IMR-90 (cell line): ENCODE measurements around the gene CHD3. TPM values are rescaled to one million over a fixed set of nuclear protein-coding genes. Genes with fewer than 3 reads are reported as not detected.

ENCODE experiments used
- ATAC-seq: fragments of 200-7000 bp; cut with Tn5 transposase; 2 replicates; pipeline ENCODE4 v1.9.1; 2020; ENCODE audit warnings: low read depth, mild to moderate bottlenecking, moderate library complexity
- BruUV-seq: library from RNA; stranded (reverse); fragments of 400-500 nt; replicated peaks from 2 replicates; lab custom pipeline; 2021; lab: Mats Ljungman, UMichigan
- CTCF ChIA-PET: fragments of 300-600 bp; formaldehyde crosslinking; extraction: SDS; loops from one replicate; lab custom pipeline; 2021; ENCODE audit warnings: antibody characterized with exemption; lab: Yijun Ruan, JAX
- POLR2A ChIA-PET: fragments of 300-600 bp; sonication (Branson Sonifier 250); formaldehyde crosslinking; loops from one replicate; lab custom pipeline; 2022; ENCODE audit warnings: antibody characterized with exemption; ENCODE audit not compliant: unreplicated experiment; lab: Charles Lee
- DNase-seq: peaks from one replicate; pipeline ENCODE4 v3.0.0; 2013
- H2AFZ ChIP-seq: replicated peaks from 2 replicates; pipeline ENCODE3; 2013; ENCODE audit warnings: low read length, mild to moderate bottlenecking; ENCODE audit not compliant: poor library complexity
- H2AK5ac ChIP-seq: 2 replicates; pipeline ENCODE4 v1.6.1; 2013; ENCODE audit warnings: low read depth, low read length, inconsistent platforms
- H2AK9ac ChIP-seq: replicated peaks from 2 replicates; pipeline ENCODE3; 2013; ENCODE audit warnings: mild to moderate bottlenecking, low read depth, low read length, moderate library complexity; ENCODE audit not compliant: poor library complexity
- H2BK120ac ChIP-seq: 2 replicates; pipeline ENCODE4 v1.6.1; 2013; ENCODE audit warnings: low read depth, low read length, inconsistent platforms
- H2BK15ac ChIP-seq: 3 replicates; pipeline ENCODE4 v1.6.1; 2013; ENCODE audit warnings: low read depth, low read length, inconsistent platforms
- H2BK20ac ChIP-seq: 2 replicates; pipeline ENCODE4 v1.6.1; 2013; ENCODE audit warnings: low read depth, mild to moderate bottlenecking, inconsistent platforms, low read length, moderate library complexity
- H2BK5ac ChIP-seq: 2 replicates; pipeline ENCODE4 v1.6.1; 2013; ENCODE audit warnings: mild to moderate bottlenecking, low read depth, low read length, inconsistent platforms; ENCODE audit not compliant: poor library complexity, severe bottlenecking
- H3K14ac ChIP-seq: replicated peaks from 2 replicates; pipeline ENCODE4 v1.6.1; 2013; ENCODE audit warnings: low read depth, low read length, inconsistent platforms
- H3K18ac ChIP-seq: 2 replicates; pipeline ENCODE4 v1.6.1; 2013; ENCODE audit warnings: low read depth, low read length, control low read depth
- H3K23ac ChIP-seq: 2 replicates; pipeline ENCODE4 v1.6.1; 2013; ENCODE audit warnings: low read depth, low read length, inconsistent platforms
- H3K27ac ChIP-seq: 2 replicates; pipeline ENCODE4 v1.5.1; 2013; ENCODE audit warnings: mild to moderate bottlenecking, control low read depth, low read length; ENCODE audit not compliant: insufficient read depth
- H3K27me3 ChIP-seq: 2 replicates; pipeline ENCODE4 v1.6.1; 2013; ENCODE audit warnings: low read length; ENCODE audit not compliant: control insufficient read depth, insufficient read depth
- H3K36me3 ChIP-seq: 2 replicates; pipeline ENCODE4 v1.6.1; 2013; ENCODE audit warnings: low read length, mixed read lengths; ENCODE audit not compliant: control insufficient read depth, insufficient read depth
- H3K4ac ChIP-seq: 2 replicates; pipeline ENCODE4 v1.6.1; 2013; ENCODE audit warnings: low read depth, low read length, inconsistent platforms
- H3K4me1 ChIP-seq: 2 replicates; pipeline ENCODE4 v1.6.1; 2013; ENCODE audit warnings: low read length, mixed read lengths; ENCODE audit not compliant: control insufficient read depth, insufficient read depth
- H3K4me2 ChIP-seq: 2 replicates; pipeline ENCODE4 v1.6.1; 2013; ENCODE audit warnings: low read depth, mild to moderate bottlenecking, control low read depth, low read length, moderate library complexity
- H3K4me3 ChIP-seq: 2 replicates; pipeline ENCODE4 v1.5.1; 2013; ENCODE audit warnings: low read depth, mild to moderate bottlenecking, control low read depth, low read length, moderate library complexity; ENCODE audit not compliant: insufficient read depth
- H3K56ac ChIP-seq: 2 replicates; pipeline ENCODE4 v1.6.1; 2013; ENCODE audit warnings: low read length, inconsistent platforms; ENCODE audit not compliant: insufficient read depth; ENCODE audit errors: extremely low read depth
- H3K79me1 ChIP-seq, 2 experiments: 2 replicates each; pipeline ENCODE4 v1.6.1; 2013; ENCODE audit warnings: low read length in 2 of 2, inconsistent platforms in 1 of 2, low read depth in 1 of 2
- H3K9ac ChIP-seq: 2 replicates; pipeline ENCODE4 v1.6.1; 2013; ENCODE audit warnings: low read depth, low read length, control low read depth
- H3K9me1 ChIP-seq: 2 replicates; pipeline ENCODE4 v1.6.1; 2013; ENCODE audit warnings: low read length, inconsistent platforms; ENCODE audit not compliant: insufficient read depth
- H3K9me3 ChIP-seq: 2 replicates; pipeline ENCODE4 v1.6.1; 2013; ENCODE audit warnings: low read length; ENCODE audit not compliant: control insufficient read depth, insufficient read depth
- H4K20me1 ChIP-seq: 2 replicates; pipeline ENCODE4 v1.6.1; 2013; ENCODE audit warnings: low read length, inconsistent platforms; ENCODE audit not compliant: insufficient read depth
- H4K5ac ChIP-seq: 2 replicates; pipeline ENCODE4 v1.6.1; 2013; ENCODE audit warnings: mild to moderate bottlenecking, low read depth, low read length, control low read depth
- H4K8ac ChIP-seq, 2 experiments: 2 replicates each; pipeline ENCODE4 v1.6.1; 2013; ENCODE audit warnings: low read depth in 2 of 2, low read length in 2 of 2, control low read depth in 1 of 2, inconsistent platforms in 1 of 2
- H4K91ac ChIP-seq: 2 replicates; pipeline ENCODE4 v1.6.1; 2013; ENCODE audit warnings: low read depth, low read length, inconsistent platforms; ENCODE audit not compliant: insufficient read depth
- MAZ ChIP-seq: IDR thresholded peaks from 2 replicates; pipeline ENCODE4 v1.6.1; 2012; ENCODE audit warnings: low read depth, mild to moderate bottlenecking, low read length, improper control_type of control experiment, moderate library complexity, borderline replicate concordance
- MXI1 ChIP-seq: IDR thresholded peaks from 2 replicates; pipeline ENCODE4 v1.6.1; 2012; ENCODE audit warnings: low read depth, mild to moderate bottlenecking, low read length, moderate library complexity, borderline replicate concordance
- NFE2L2 ChIP-seq: fragments of 150-350 bp; IDR thresholded peaks from 2 replicates; pipeline ENCODE4 v1.6.1; 2016; ENCODE audit warnings: low read depth, mild to moderate bottlenecking, low read length
- RAD21 ChIP-seq: IDR thresholded peaks from 2 replicates; pipeline ENCODE4 v1.6.1; 2012; ENCODE audit warnings: low read length, improper control_type of control experiment
- RCOR1 ChIP-seq: IDR thresholded peaks from 2 replicates; pipeline ENCODE4 v1.6.1; 2012; ENCODE audit warnings: mild to moderate bottlenecking, low read length, improper control_type of control experiment; ENCODE audit not compliant: insufficient replicate concordance
- SMC3 ChIP-seq: fragments of 150-350 bp; IDR thresholded peaks from 2 replicates; pipeline ENCODE4 v1.6.1; 2016; ENCODE audit warnings: low read depth, mild to moderate bottlenecking, antibody characterized with exemption, low read length, moderate library complexity
- WGBS, 2 experiments: methylation state at CpG; one replicate each; pipeline versions ENCODE4 v1.1.5 to v1.1.7; 2013; ENCODE audit warnings: missing lambda C conversion rate in 2 of 2; ENCODE audit not compliant: insufficient read length in 1 of 2; ENCODE audit errors: extremely low coverage in 2 of 2; 5-methylcytosine and 5-hydroxymethylcytosine counted together
- dilution Hi-C: fragments of 300-500 bp; cut with HindIII; formaldehyde crosslinking; loops from one replicate; pipeline ENCODE4 v1.14.3; 2018; ENCODE audit warnings: low sequenced_read_pairs; ENCODE audit not compliant: unreplicated experiment
- in situ Hi-C: fragments of 300-500 bp; cut with MboI; formaldehyde crosslinking; loops from 3 replicates; pipeline ENCODE4 v1.14.3; 2019; ENCODE audit warnings: low sequenced_read_pairs, inconsistent platforms, mixed read lengths
- intact Hi-C: fragments of 100-400 bp; cut with micrococcal nuclease; formaldehyde crosslinking; loops from 2 replicates; pipeline ENCODE4 v1.10.0; 2022
- polyA plus RNA-seq, 3 experiments: library from polyadenylated mRNA; depleted of rRNA; stranded (reverse); fragments of >200 nt; gene quantifications; 2 replicates each; pipeline ENCODE4 v1.2.3, GENCODE V29; 2012; ENCODE audit warnings: low replicate concordance in 1 of 3
- total RNA-seq: library from RNA; depleted of rRNA; stranded (reverse); fragments of >200 nt; gene quantifications from 2 replicates; pipeline ENCODE4 v1.2.3, GENCODE V29; 2012

The CHD3 gene
- total and polyA plus RNA-seq, 2 of the 4 experiments (the other 2 are of a cell fraction) = 65.4 to 78.1 TPM

GRCh38 chr17:7916808-7917207 is 28.2 kb downstream of the CHD3 start:
- Histone ChIP-seq H3K14ac (peak overlapping the region; percentile 47; the same call in 1 of the 2 replicates), H2BK5ac (peak overlapping the region; percentile 94), H2AK5ac (peak overlapping the region; percentile 73), H3K4me2 (peak overlapping the region; percentile 78; the same call in 1 of the 2 replicates), H3K36me3 (peaks cover 7% of the 10 kb centered on the region; the same call in 1 of the 2 replicates), H4K20me1 (peaks cover 2% of the 10 kb centered on the region; the same call in 1 of the 2 replicates), H3K23ac (peak overlapping the region; percentile 49; the same call in 1 of the 2 replicates), H3K4ac (peak overlapping the region; percentile 70), H3K4me1 (peaks cover 12% of the 10 kb centered on the region), H3K18ac (no peak overlapping the region), H4K8ac (peak overlapping the region; percentile 59 to 87), H2BK120ac (peak overlapping the region; percentile 28), H3K9me3 (no peaks in the 10 kb centered on the region), H2BK20ac (no peak overlapping the region), H3K56ac (no peak overlapping the region), H2BK15ac (no peak overlapping the region; the same call in 2 of the 3 replicates), H3K27me3 (no peaks in the 10 kb centered on the region), H3K4me3 (no peak overlapping the region), H2AFZ (peak overlapping the region; percentile 91), H2AK9ac (peak overlapping the region; percentile 93), H4K5ac (peak overlapping the region; percentile 87; the same call in 1 of the 2 replicates), H3K79me1 (0 out of 4 replicates have a peak, but pooled peaks cover 0 to 3% of the 10 kb centered on the region in 2 experiments), H3K9me1 (peaks cover 6% of the 10 kb centered on the region), H3K27ac (peak overlapping the region; percentile 90; the same call in 1 of the 2 replicates), H4K91ac (peak overlapping the region; percentile 73; the same call in 1 of the 2 replicates), H3K9ac (no peak overlapping the region)
- DNase-seq (peak; percentile 80), ATAC-seq (peak; percentile 16)
- TF ChIP-seq RAD21 (no peak), MAZ (no peak), MXI1 (no peak), RCOR1 (peak; percentile 59), NFE2L2 (no peak), SMC3 (no peak)
- dilution Hi-C loops (no loop called here), intact Hi-C loops (no loop called here), in situ Hi-C loops (loop anchor here (10.0 kb wide), 1 partner anchor 128 kb away; no protein-coding TSS in a partner anchor)
- CTCF ChIA-PET = interaction anchor here (1.5 to 2.9 kb wide), 2 partner anchors 73 to 125 kb away, joined by 5 to 18 read pairs; no protein-coding TSS in a partner anchor
- POLR2A ChIA-PET = interaction anchor here (1.3 to 1.6 kb wide), 2 partner anchors 13 to 16 kb away, joined by 4 to 6 read pairs; partner anchors contain the start of gene KCNAB3
- 0% methylated on average over 1 of the region's 2 CpGs; no CpG with 5 or more reads in 1 of the 2 experiments for WGBS, 2 experiments
- no TSS peak for BruUV-seq
